Left kidney (tissue), 2 donors: ENCODE measurements around the gene PRSS3. TPM values are rescaled to one million over a fixed set of nuclear protein-coding genes. Genes with fewer than 3 reads are reported as not detected.
"Not testable (repeated sequence)": the region's sequence is repeated elsewhere in the genome, so short reads cannot be mapped to it uniquely, and the experiment has no call there.

Experiments used
- DNase-seq: peaks from one replicate; pipeline ENCODE4 v3.0.0-alpha.2; 2013
- polyA plus RNA-seq: library from polyadenylated mRNA; unstranded; fragments of 120-200 nt; gene quantifications from one replicate; pipeline ENCODE4 v1.2.1, GENCODE V29; 2013; ENCODE audit not compliant: insufficient read length

Gene PRSS3
- polyA plus RNA-seq, 1 donor: 3.6 TPM

- DNase-seq: peak; percentile 48
Observed at GRCh38 chr9:33817327-33818166, 22.2 kb downstream of the PRSS3 start.

DNA sequence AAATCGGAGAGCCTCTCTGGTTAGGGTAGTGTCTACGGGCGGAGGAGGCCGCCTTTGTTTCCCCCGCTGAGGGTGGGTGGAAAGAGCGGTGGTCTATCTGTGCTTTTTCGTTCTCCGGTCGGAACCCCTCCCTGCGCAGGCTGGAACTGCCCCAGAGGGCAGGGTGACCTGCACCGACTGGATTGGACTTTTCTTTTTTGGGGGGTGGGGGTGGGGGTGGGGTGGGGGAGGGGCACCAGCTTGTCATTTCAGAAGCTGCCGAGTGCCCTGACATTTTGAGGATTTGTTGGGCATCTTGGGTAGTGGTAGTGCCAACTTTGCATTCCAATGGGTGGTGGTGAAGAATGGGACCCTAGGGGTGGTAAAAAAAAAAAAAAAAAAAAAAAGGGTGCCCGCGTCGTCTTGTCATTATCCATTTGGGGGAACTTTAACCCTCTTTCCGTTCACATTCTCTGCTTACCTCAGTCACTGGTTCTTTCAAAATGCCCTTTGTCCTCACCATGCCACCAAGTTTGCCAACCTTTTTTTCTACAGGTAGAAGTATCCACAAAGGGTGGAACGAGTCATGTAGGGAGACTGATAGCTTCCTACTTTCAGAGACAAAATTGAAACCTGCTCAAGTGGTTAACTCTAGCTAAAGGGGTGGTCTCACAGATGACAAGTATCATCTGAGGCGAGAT is 22.9 kb downstream of the PRSS3 start:
- DNase-seq: peak; percentile 41

- no peak for DNase-seq
Observed at GRCh38 chr9:33818847-33819500, 23.6 kb downstream of the PRSS3 start.

DNA sequence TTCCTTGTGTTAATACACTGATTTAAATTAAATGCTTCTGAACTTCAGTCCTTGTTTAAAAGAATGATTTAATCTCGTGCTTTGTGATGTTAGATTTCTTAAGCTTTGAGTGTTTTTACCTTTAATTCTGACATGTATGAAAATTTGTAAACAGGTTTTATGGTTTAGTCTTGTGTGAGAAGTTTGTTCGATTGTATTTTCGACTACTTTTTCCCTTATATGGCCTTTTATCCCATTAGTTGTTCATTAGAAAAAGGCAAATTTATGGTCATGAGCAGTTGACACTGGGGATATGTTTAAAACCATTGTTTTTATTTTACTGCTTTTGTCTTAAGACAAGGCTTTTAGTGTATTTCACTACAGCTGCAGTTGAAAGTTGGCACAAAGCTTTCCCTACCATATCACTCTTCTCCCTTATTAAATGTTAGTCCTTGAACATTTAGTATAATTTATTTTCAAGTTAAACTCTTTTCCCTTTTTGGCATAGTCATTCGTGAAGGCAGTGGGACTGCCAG is 24.9 kb downstream of the PRSS3 start:
- DNase-seq: no peak

GRCh38 chr9:33823801-33824200 is 28.4 kb downstream of the PRSS3 start:
- no peak for DNase-seq

- DNase-seq: not testable (repeated sequence)
Observed at GRCh38 chr9:33827285-33827684, 31.9 kb downstream of the PRSS3 start.

GRCh38 chr9:33829641-33830230 is 34.4 kb downstream of the PRSS3 start:
- not testable (repeated sequence) for DNase-seq

- DNase-seq: no peak
Observed at GRCh38 chr9:33835625-33836260, 40.4 kb downstream of the PRSS3 start.

GRCh38 chr9:33836261-33836660 is 40.9 kb downstream of the PRSS3 start:
- DNase-seq: not testable (repeated sequence)

- no peak for DNase-seq
Observed at GRCh38 chr9:33837138-33837537, 41.8 kb downstream of the PRSS3 start.

DNA sequence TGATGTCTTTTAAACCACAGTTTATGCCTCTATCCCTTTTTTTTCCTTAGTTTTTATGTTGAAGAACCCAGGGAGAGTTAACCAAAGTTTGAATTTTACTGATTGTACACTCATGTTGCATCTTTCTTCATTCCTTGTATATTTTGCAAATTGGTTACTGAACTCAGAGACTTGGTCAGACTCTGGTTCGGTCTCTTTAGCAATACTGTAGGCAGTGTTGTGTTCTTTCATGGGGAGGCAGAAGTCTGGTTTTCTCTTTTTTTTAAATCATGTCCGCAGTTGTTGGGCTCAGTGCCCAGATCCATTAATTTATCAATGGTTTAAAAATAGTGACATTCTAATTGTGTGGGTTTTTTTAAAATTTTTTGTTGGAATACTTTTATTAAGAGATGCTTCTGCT is 45.0 kb downstream of the PRSS3 start:
- no peak for DNase-seq

DNA sequence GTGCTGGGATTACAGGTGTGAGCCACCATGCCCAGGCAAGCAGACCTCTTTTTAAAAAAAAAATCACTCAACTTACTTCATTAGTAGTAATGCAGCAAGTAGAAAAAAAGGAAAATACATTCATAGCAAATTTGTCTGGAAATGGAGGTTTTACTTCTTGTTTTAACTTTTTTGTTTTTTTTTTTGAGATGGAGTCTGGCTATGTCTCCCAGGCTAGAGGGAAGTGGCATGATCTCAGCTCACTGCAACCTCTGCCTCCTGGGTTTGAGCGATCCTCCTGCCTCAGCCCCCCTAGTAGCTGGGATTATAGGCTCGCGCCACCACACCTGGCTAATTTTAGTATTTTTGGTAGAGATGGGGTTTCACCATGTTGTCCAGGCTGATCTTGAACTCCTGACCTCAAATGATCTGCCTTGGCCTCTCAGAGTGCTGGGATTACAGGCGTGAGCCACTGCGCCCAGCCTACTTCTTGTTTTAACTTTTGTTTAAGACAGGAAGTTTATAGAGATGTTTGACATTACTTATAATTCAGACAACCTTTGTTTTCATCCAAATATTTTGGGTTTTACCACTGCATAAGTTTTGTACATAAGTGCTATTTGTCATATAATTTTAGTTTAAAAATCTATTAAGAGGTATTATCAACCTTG is 48.1 kb downstream of the PRSS3 start:
- DNase-seq: no peak

DNA sequence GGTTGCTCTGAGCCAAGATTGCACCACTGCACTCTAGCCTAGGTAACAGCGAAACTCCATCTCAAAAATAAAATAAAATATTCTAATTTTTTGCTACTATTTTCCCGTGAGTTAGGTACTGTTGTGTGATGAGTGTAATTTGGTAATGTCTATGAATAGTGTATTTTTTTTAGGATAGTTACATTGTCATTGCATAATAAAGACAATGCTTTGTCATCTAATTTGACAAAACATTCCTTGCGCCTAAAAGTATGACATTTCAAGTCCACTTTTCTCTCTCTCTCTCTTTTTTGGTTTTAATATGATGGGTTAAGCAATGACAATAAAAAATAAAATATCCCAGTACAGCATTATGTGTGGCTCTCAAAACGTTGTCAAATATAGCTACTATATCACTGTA is 50.9 kb downstream of the PRSS3 start:
- DNase-seq: no peak

DNA sequence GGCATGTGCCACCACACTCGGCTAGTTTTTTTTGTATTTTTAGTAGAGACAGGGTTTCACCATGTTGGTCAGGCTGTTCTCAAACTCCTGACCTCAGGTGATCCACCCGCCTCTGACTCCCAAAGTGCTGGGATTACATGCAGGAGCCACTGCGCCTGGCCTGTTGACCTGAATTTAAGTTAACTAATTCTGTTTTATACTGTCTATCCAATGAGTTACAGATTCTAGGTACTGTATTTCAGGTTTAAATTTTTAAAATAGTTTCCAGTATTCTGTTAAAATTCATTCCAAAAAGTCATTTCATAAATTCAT is 52.5 kb downstream of the PRSS3 start:
- not testable (repeated sequence) for DNase-seq

Other genes starting within 250 kb of the PRSS3 start
- gene UBE2R2, start 21.6 kb downstream of the PRSS3 start, polyA plus RNA-seq: 66.2 TPM